CD4-positive, alpha-beta memory T cell (primary cell): ENCODE measurements around the gene TRAF3IP3. TPM values are rescaled to one million over a fixed set of nuclear protein-coding genes. Genes with fewer than 3 reads are reported as not detected.

Experiments used
- CTCF ChIA-PET: fragments of 350-600 bp; sonication (Branson Sonifier 250); formaldehyde crosslinking; loops from one replicate; lab custom pipeline; 2021; ENCODE audit warnings: inconsistent platforms; ENCODE audit not compliant: partially characterized antibody; lab: Charles Lee
- POLR2A ChIA-PET: fragments of 350-600 bp; sonication (Branson Sonifier 250); formaldehyde crosslinking; loops from one replicate; lab custom pipeline; 2021; ENCODE audit not compliant: partially characterized antibody; lab: Charles Lee
- DNase-seq, 5 donors: peaks; one replicate each; pipeline versions ENCODE4 v3.0.0 to v3.0.0-alpha.2; 2020 to 2022; ENCODE audit warnings: mixed read lengths in 1 of 5
- H3K27ac ChIP-seq: one replicate; pipeline ENCODE4 v1.7.0; 2013; ENCODE audit warnings: low read depth, low read length
- H3K27me3 ChIP-seq: 2 replicates; pipeline ENCODE4 v1.7.0; 2013; ENCODE audit warnings: mild to moderate bottlenecking, low read length, moderate library complexity; ENCODE audit not compliant: insufficient read depth
- H3K36me3 ChIP-seq: 2 replicates; pipeline ENCODE4 v1.7.0; 2013; ENCODE audit warnings: mild to moderate bottlenecking, low read length, moderate library complexity; ENCODE audit not compliant: insufficient read depth
- H3K4me1 ChIP-seq: 2 replicates; pipeline ENCODE4 v1.7.0; 2013; ENCODE audit warnings: mild to moderate bottlenecking, low read length, moderate library complexity; ENCODE audit not compliant: insufficient read depth
- H3K4me3 ChIP-seq, 2 donors: one replicate each; pipeline ENCODE4 v1.7.0; 2013; ENCODE audit warnings: low read length in 2 of 2, mild to moderate bottlenecking in 1 of 2
- H3K9me3 ChIP-seq, 2 donors: one replicate each; pipeline ENCODE4 v1.7.0; 2013; ENCODE audit warnings: low read length in 2 of 2, control low read depth in 1 of 2; ENCODE audit not compliant: control insufficient read depth in 1 of 2
- H3K27ac Mint-ChIP-seq, 7 donors: one replicate each; pipeline ENCODE4 v1.8.0; 2020 to 2021; ENCODE audit warnings: mixed read lengths in 7 of 7, mild to moderate bottlenecking in 6 of 7, inconsistent platforms in 3 of 7, moderate library complexity in 3 of 7
- H3K27me3 Mint-ChIP-seq, 2 donors: one replicate each; pipeline ENCODE4 v1.8.0; 2020 to 2021; ENCODE audit warnings: mixed read lengths in 2 of 2
- H3K36me3 Mint-ChIP-seq, 2 donors: one replicate each; pipeline ENCODE4 v1.8.0; 2020 to 2021; ENCODE audit warnings: mixed read lengths in 2 of 2, inconsistent platforms in 1 of 2, mild to moderate bottlenecking in 1 of 2
- H3K4me1 Mint-ChIP-seq, 4 donors: one replicate each; pipeline ENCODE4 v1.8.0; 2020 to 2021; ENCODE audit warnings: mixed read lengths in 4 of 4, mild to moderate bottlenecking in 1 of 4
- H3K4me3 Mint-ChIP-seq, 8 donors: one replicate each; pipeline ENCODE4 v1.8.0; 2020 to 2021; ENCODE audit warnings: mixed read lengths in 8 of 8, mild to moderate bottlenecking in 7 of 8, moderate library complexity in 6 of 8, inconsistent platforms in 3 of 8
- H3K9me3 Mint-ChIP-seq, 8 donors: one replicate each; pipeline ENCODE4 v1.8.0; 2020 to 2021; ENCODE audit warnings: mixed read lengths in 8 of 8, mild to moderate bottlenecking in 5 of 8, inconsistent platforms in 3 of 8, moderate library complexity in 1 of 8
- intact Hi-C: fragments of 100-400 bp; cut with micrococcal nuclease; formaldehyde crosslinking; loops from one replicate; pipeline ENCODE4 v1.15.1; 2023
- polyA plus RNA-seq, 2 donors: library from polyadenylated mRNA; unstranded; fragments of 300-500 nt; fragmentation: Illumina TruSeq; gene quantifications; one replicate each; pipeline ENCODE4 v1.2.3, GENCODE V29; 2021
- total RNA-seq, 2 experiments: library from RNA; stranded (reverse); gene quantifications; one replicate each; pipeline ENCODE4 v1.2.3, GENCODE V29; 2021

Gene TRAF3IP3
- total and polyA plus RNA-seq, 4 experiments from 2014 or later, result 435 to 574 (median 529) TPM

DNA sequence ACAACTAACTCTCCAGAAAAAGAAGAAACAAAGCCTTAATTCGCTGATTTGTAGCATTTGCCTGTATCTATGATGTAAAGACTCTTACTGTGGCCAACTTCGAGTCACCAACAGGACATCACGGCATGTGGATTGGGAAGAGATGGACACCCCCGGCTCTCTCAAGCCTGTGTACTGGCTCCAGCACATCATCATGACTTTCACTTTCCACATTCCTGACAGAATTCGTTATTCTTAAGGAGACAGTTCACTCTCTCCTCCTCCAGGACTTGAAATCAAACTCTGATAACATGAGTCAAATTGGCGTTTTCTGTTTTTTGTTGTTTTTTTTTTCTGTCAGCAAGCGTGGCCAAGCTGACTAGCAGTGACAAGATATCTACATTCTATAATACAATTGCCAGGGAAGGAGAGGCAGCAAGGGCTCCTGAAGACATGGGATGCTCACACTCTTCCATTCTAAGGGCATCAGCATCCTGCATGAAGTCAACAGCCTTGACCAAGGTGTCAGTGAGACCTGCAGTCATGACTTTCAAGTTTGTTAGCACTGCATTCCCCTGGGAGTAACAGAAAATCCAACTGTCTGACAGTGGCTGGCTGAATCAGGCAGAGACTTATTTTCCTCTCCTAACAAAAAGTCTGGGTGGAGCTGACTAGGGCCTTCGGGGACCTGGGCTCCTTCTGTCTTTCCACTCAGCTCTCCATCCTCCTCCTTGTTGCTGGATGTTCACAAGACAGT is 13.3 kb upstream of the TRAF3IP3 start:
- H3K4me3 ChIP-seq, result no peak overlapping the region
- no peaks in the 10 kb centered on the region for H3K27me3 ChIP-seq
- DNase-seq, result no peak
- POLR2A ChIA-PET, result interaction anchor here (36.1 kb wide), 1 partner anchor 31 kb away, joined by 1778 read pairs; the partner anchor contains the start of gene C1orf74
- Mint-ChIP-seq H3K27ac (peak overlapping the region in 1 of 7 donors; percentile 63), H3K4me3 (no peak overlapping the region), H3K27me3 (no peaks in the 10 kb centered on the region), H3K4me1 (peaks cover 7 to 37% (median 22%) of the 10 kb centered on the region in 4 donors), H3K9me3 (no peaks in the 10 kb centered on the region), H3K36me3 (peaks cover 0 to 3% of the 10 kb centered on the region in 2 donors)
- CTCF ChIA-PET, result interaction anchor here (1.4 to 1.7 kb wide), 2 partner anchors 27 to 176 kb away, joined by 5 read pairs; no protein-coding TSS in a partner anchor
- H3K4me1 ChIP-seq, result peaks cover 20% of the 10 kb centered on the region
- no peaks in the 10 kb centered on the region for H3K36me3 ChIP-seq
- no peaks in the 10 kb centered on the region for H3K9me3 ChIP-seq
- intact Hi-C loops, result loop anchor here (10.0 kb wide), 1 partner anchor 138 kb away; no protein-coding TSS in a partner anchor
- H3K27ac ChIP-seq, result no peak overlapping the region

DNA sequence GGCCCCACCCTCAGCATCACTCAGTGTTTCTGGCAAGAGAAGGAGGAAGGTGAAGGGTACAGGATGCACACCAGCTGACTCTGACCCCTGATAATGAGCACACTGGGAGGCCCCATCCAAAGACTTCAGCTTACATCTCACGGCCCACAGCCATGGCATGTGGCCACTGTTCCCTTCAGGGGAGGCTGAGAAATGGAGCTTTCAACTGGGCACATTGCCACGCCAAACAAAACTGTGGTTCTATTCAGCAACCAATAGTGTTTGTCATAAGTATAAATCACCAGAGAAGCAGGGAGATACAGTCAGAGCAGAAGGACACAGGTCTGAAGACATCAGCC is 12.7 kb upstream of the TRAF3IP3 start:
- Histone ChIP-seq H3K4me1 (peaks cover 25% of the 10 kb centered on the region), H3K4me3 (no peak overlapping the region), H3K27ac (no peak overlapping the region), H3K9me3 (no peaks in the 10 kb centered on the region), H3K36me3 (no peaks in the 10 kb centered on the region), H3K27me3 (no peaks in the 10 kb centered on the region)
- Mint-ChIP-seq H3K9me3 (no peaks in the 10 kb centered on the region), H3K36me3 (no peaks in the 10 kb centered on the region), H3K4me1 (peaks cover 12 to 42% (median 27%) of the 10 kb centered on the region in 4 donors), H3K4me3 (no peak overlapping the region), H3K27ac (peak overlapping the region in 1 of 7 donors; percentile 20), H3K27me3 (no peaks in the 10 kb centered on the region)
- ChIA-PET POLR2A (interaction anchor here (36.1 kb wide), 1 partner anchor 31 kb away, joined by 1778 read pairs; the partner anchor contains the start of gene C1orf74), CTCF (interaction anchor here (1.4 to 1.7 kb wide), 2 partner anchors 26 to 176 kb away, joined by 5 read pairs; no protein-coding TSS in a partner anchor)
- no peak for DNase-seq
- intact Hi-C loops, result loop anchor here (10.0 kb wide), 1 partner anchor 138 kb away; no protein-coding TSS in a partner anchor

- H3K36me3 ChIP-seq, result no peaks in the 10 kb centered on the region
- H3K9me3 ChIP-seq, result no peaks in the 10 kb centered on the region
- ChIA-PET POLR2A (interaction anchor here (3.2 to 36.1 kb wide), 2 partner anchors 10 to 27 kb away, joined by 27 to 1778 read pairs; partner anchors contain the start of genes C1orf74 and TRAF3IP3), CTCF (interaction anchor here (0.9 to 3.9 kb wide), 12 partner anchors 10 to 180 kb away, joined by 3 to 28 read pairs (median 5); partner anchors contain the start of genes TRAF3IP3 and UTP25)
- no peak overlapping the region for H3K4me3 ChIP-seq
- Mint-ChIP-seq H3K36me3 (no peaks in the 10 kb centered on the region), H3K27ac (peak overlapping the region in 4 of 7 donors; percentile 7 to 99 (median 78)), H3K4me3 (peak overlapping the region in 1 of 8 donors; percentile 53), H3K9me3 (no peaks in the 10 kb centered on the region), H3K27me3 (no peaks in the 10 kb centered on the region), H3K4me1 (peaks cover 36 to 69% (median 52%) of the 10 kb centered on the region in 4 donors)
- no peak for DNase-seq
- H3K27ac ChIP-seq, result peak overlapping the region; percentile 64
- H3K27me3 ChIP-seq, result no peaks in the 10 kb centered on the region
- intact Hi-C loops, result loop anchor here (1.0 to 10.0 kb wide), 9 partner anchors 10 to 177 kb away; partner anchors contain the start of genes C1orf74 and TRAF3IP3
- H3K4me1 ChIP-seq, result peaks cover 58% of the 10 kb centered on the region
These were observed 9.2 kb upstream of the TRAF3IP3 start for GRCh38 chr1:209746451-209747165.

DNA sequence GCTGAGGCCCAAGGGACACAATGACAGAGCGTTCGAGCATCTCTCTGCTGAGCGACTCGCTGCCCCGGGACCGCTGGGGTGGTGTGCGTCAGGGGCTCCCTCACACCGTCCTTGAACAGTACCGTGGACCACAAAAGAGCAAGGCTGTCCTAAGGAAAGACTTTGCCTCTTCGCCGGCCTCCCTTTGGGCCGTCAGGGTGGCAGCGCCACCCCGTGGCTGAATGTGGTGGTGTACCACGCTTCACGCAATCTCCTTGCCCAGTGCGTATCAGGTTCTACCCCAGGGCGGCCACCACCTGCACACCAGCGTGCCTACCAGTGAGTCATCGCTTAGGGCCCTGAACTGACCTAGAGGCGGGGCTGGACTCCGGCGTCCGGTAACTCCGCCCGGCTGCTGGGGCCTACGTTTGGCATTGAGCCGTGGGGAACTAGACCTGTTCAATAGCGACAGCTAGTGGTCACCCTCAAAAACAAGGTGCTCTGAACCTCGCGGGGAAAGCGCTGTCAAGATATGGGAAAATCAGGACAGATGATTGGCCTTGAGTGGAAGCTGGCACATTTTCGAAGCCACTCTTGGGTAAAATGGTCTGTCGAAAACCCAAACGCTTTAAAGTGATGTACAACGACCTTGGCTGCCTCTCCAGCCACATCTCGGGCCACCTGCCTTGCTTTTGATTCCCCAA is 8.1 kb upstream of the TRAF3IP3 start:
- no peaks in the 10 kb centered on the region for H3K27me3 Mint-ChIP-seq
- DNase-seq, result peak; percentile 80 to 88 (median 83)
- H3K9me3 ChIP-seq, result no peaks in the 10 kb centered on the region
- no peaks in the 10 kb centered on the region for H3K36me3 Mint-ChIP-seq
- CTCF ChIA-PET, result interaction anchor here (0.8 to 14.6 kb wide), 31 partner anchors 10 to 181 kb away, joined by 3 to 385 read pairs (median 5); partner anchors contain the start of genes C1orf74, HSD11B1, LAMB3 and TRAF3IP3
- peak overlapping the region; percentile 64 for H3K27ac ChIP-seq
- H3K4me1 Mint-ChIP-seq, result peaks cover 41 to 69% (median 54%) of the 10 kb centered on the region in 4 donors
- no peaks in the 10 kb centered on the region for H3K9me3 Mint-ChIP-seq
- no peaks in the 10 kb centered on the region for H3K36me3 ChIP-seq
- H3K27me3 ChIP-seq, result no peaks in the 10 kb centered on the region
- intact Hi-C loops, result loop anchor here (1.0 to 10.0 kb wide), 9 partner anchors 9 to 178 kb away; partner anchors contain the start of genes C1orf74 and TRAF3IP3
- peak overlapping the region; percentile 17 to 67 for H3K4me3 ChIP-seq
- peak overlapping the region; percentile 75 to 99 (median 97) for H3K27ac Mint-ChIP-seq
- H3K4me1 ChIP-seq, result peaks cover 58% of the 10 kb centered on the region
- POLR2A ChIA-PET, result interaction anchor here (1.0 to 36.1 kb wide), 4 partner anchors 9 to 178 kb away, joined by 3 to 1778 read pairs (median 15); partner anchors contain the start of genes C1orf74, G0S2 and TRAF3IP3
- peak overlapping the region; percentile 89 to 96 (median 92) for H3K4me3 Mint-ChIP-seq

DNA sequence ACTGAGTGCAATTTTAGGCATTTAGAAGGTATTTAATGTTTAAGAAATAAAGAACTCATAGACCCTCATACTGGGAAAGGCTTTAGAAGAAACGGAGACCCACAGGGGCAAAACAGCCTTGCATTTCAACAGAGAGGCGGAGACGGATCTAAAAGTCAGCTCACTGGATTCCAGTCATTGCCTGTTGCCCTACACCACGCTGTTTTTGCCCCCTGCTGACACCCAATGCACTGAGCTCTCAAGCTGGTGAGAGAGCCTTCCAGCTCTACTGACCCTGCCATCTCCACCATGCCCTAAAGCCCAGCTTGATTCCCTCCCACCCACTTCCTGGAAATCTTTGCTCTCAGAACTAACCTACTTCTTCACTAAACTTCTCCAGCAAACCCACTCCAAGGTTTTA is 7.2 kb upstream of the TRAF3IP3 start:
- Mint-ChIP-seq H3K4me3 (peak overlapping the region in 7 of 8 donors; percentile 91 to 96 (median 93)), H3K4me1 (peaks cover 41 to 76% (median 57%) of the 10 kb centered on the region in 4 donors), H3K27me3 (no peaks in the 10 kb centered on the region), H3K27ac (peak overlapping the region; percentile 75 to 99 (median 97)), H3K9me3 (no peaks in the 10 kb centered on the region), H3K36me3 (no peaks in the 10 kb centered on the region)
- no peak overlapping the region for H3K4me3 ChIP-seq
- H3K4me1 ChIP-seq, result peaks cover 67% of the 10 kb centered on the region
- POLR2A ChIA-PET, result interaction anchor here (1.0 to 36.1 kb wide), 5 partner anchors 8 to 179 kb away, joined by 3 to 1778 read pairs (median 6); partner anchors contain the start of genes C1orf74, G0S2 and TRAF3IP3
- no peaks in the 10 kb centered on the region for H3K27me3 ChIP-seq
- H3K36me3 ChIP-seq, result no peaks in the 10 kb centered on the region
- H3K9me3 ChIP-seq, result no peaks in the 10 kb centered on the region
- DNase-seq, result no peak
- intact Hi-C loops, result loop anchor here (5.0 to 10.0 kb wide), 3 partner anchors 34 to 144 kb away; partner anchors contain the start of gene C1orf74
- CTCF ChIA-PET, result interaction anchor here (0.8 to 14.6 kb wide), 31 partner anchors 11 to 182 kb away, joined by 3 to 385 read pairs (median 5); partner anchors contain the start of genes C1orf74, HSD11B1, LAMB3 and TRAF3IP3
- peak overlapping the region; percentile 64 for H3K27ac ChIP-seq

- H3K9me3 ChIP-seq, result no peaks in the 10 kb centered on the region
- intact Hi-C loops, result loop anchor here (5.0 to 10.0 kb wide), 3 partner anchors 33 to 144 kb away; partner anchors contain the start of gene C1orf74
- no peaks in the 10 kb centered on the region for H3K27me3 Mint-ChIP-seq
- H3K4me1 ChIP-seq, result peaks cover 73% of the 10 kb centered on the region
- no peak overlapping the region for H3K4me3 ChIP-seq
- H3K27ac ChIP-seq, result peak overlapping the region; percentile 35
- peak overlapping the region; percentile 65 to 91 (median 75) for H3K27ac Mint-ChIP-seq
- DNase-seq, result no peak
- no peaks in the 10 kb centered on the region for H3K36me3 Mint-ChIP-seq
- peak overlapping the region in 6 of 8 donors; percentile 10 to 74 (median 52) for H3K4me3 Mint-ChIP-seq
- H3K4me1 Mint-ChIP-seq, result peaks cover 41 to 79% (median 61%) of the 10 kb centered on the region in 4 donors
- ChIA-PET CTCF (interaction anchor here (1.0 to 14.6 kb wide), 19 partner anchors 12 to 183 kb away, joined by 3 to 385 read pairs (median 14); partner anchors contain the start of genes C1orf74 and TRAF3IP3), POLR2A (interaction anchor here (0.8 to 36.1 kb wide), 4 partner anchors 8 to 64 kb away, joined by 3 to 1778 read pairs (median 16); partner anchors contain the start of genes C1orf74 and TRAF3IP3)
- H3K36me3 ChIP-seq, result no peaks in the 10 kb centered on the region
- H3K9me3 Mint-ChIP-seq, result no peaks in the 10 kb centered on the region
- no peaks in the 10 kb centered on the region for H3K27me3 ChIP-seq
These were observed 6.6 kb upstream of the TRAF3IP3 start for GRCh38 chr1:209749205-209749604.
